ENCODE results near the gene PTPRG. TPM values are rescaled to one million over a fixed set of nuclear protein-coding genes. Genes with fewer than 3 reads are reported as not detected.

Gene PTPRG
- total RNA-seq, 1 experiment from 2014 or later = 0.73 TPM

DNA sequence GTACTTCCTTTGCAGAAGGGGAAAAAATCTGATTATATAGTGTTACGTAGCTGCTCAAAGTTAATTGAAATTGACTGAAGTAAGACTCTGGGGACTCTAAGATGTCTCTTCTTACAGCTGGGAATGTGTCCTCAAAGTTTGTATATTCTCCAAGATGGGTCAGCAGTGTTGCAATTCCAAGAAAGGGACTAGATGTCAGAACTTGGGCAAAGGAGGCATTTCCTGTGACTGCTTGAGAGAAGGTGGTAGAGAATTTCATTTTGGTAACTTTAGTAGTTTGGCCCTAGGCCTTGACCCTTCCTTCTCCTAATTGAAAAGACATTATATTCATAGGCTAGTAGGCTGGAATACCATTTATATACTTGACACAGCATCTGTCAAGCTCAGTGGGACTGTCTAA lies 33.9 kb downstream of the PTPRG start:
- Histone ChIP-seq H3K9ac (ENCODE audit: low read length) (no peak overlapping the region), H3K9me2 (replicated peaks; ENCODE audit: low read length) (no peaks in the 10 kb centered on the region), H3K9me3 (ENCODE audit: low read length) (no peaks in the 10 kb centered on the region; the same call in 1 of the 2 replicates), H2AFZ (ENCODE audit: low read length) (no peak overlapping the region), H3K4me3 (ENCODE audit: low read length) (no peak overlapping the region), H3K27ac (ENCODE audit: low read length) (no peak overlapping the region), H3K4me2 (ENCODE audit: low read length) (no peak overlapping the region), H3F3A (ENCODE audit: low read length, unreplicated experiment) (no peaks in the 10 kb centered on the region), H3K4me1 (ENCODE audit: insufficient read depth, low read length) (no peaks in the 10 kb centered on the region), H3K27me3 (ENCODE audit: low read length) (no peaks in the 10 kb centered on the region), H4K20me1 (ENCODE audit: low read length) (no peaks in the 10 kb centered on the region), H3K79me2 (ENCODE audit: low read length) (no peaks in the 10 kb centered on the region), H3K36me3 (ENCODE audit: low read depth, low read length) (no peaks in the 10 kb centered on the region)
- TF ChIP-seq, protein P1, sequence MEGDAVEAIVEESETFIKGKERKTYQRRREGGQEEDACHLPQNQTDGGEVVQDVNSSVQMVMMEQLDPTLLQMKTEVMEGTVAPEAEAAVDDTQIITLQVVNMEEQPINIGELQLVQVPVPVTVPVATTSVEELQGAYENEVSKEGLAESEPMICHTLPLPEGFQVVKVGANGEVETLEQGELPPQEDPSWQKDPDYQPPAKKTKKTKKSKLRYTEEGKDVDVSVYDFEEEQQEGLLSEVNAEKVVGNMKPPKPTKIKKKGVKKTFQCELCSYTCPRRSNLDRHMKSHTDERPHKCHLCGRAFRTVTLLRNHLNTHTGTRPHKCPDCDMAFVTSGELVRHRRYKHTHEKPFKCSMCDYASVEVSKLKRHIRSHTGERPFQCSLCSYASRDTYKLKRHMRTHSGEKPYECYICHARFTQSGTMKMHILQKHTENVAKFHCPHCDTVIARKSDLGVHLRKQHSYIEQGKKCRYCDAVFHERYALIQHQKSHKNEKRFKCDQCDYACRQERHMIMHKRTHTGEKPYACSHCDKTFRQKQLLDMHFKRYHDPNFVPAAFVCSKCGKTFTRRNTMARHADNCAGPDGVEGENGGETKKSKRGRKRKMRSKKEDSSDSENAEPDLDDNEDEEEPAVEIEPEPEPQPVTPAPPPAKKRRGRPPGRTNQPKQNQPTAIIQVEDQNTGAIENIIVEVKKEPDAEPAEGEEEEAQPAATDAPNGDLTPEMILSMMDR (conservative IDR thresholded peaks at IDR 0.05; ENCODE audit: low read depth, low read length) = no peak
- TF ChIP-seq EZH2phosphoT487 (IDR thresholded peaks at IDR 0.05; ENCODE audit: borderline replicate concordance, low read length) (no peak), EZH2 (IDR thresholded peaks at IDR 0.05; ENCODE audit: low read length, unreplicated experiment) (no peak)
- no TSS peak for BruUV-seq (replicated peaks)
- no peak for ATAC-seq
- POLR2A ChIA-PET (ENCODE audit: unreplicated experiment) = no interaction called here
- intact Hi-C loops (cut with micrococcal nuclease) = no loop called here
- no peak for DNase-seq
- CTCF ChIA-PET = no interaction called here

- CTCF ChIA-PET = no interaction called here
- H3K9ac ChIP-seq (ENCODE audit: low read length) = no peak overlapping the region
- no peak overlapping the region for H3K4me3 ChIP-seq (ENCODE audit: low read length)
- no peak overlapping the region for H3K27ac ChIP-seq (ENCODE audit: low read length)
- BruUV-seq (replicated peaks) = no TSS peak
- no peaks in the 10 kb centered on the region for H3K27me3 ChIP-seq (ENCODE audit: low read length)
- H3K9me2 ChIP-seq (replicated peaks; ENCODE audit: low read length) = no peaks in the 10 kb centered on the region
- DNase-seq (no peak), ATAC-seq (no peak)
- no peak overlapping the region for H2AFZ ChIP-seq (ENCODE audit: low read length)
- no peaks in the 10 kb centered on the region; the same call in 1 of the 2 replicates for H3K9me3 ChIP-seq (ENCODE audit: low read length)
- intact Hi-C loops (cut with micrococcal nuclease) = no loop called here
- no peaks in the 10 kb centered on the region for H3F3A ChIP-seq (ENCODE audit: low read length, unreplicated experiment)
- no peaks in the 10 kb centered on the region for H3K79me2 ChIP-seq (ENCODE audit: low read length)
- no peaks in the 10 kb centered on the region for H3K4me1 ChIP-seq (ENCODE audit: insufficient read depth, low read length)
- H3K4me2 ChIP-seq (ENCODE audit: low read length) = no peak overlapping the region
- no peaks in the 10 kb centered on the region for H3K36me3 ChIP-seq (ENCODE audit: low read depth, low read length)
- no peaks in the 10 kb centered on the region for H4K20me1 ChIP-seq (ENCODE audit: low read length)
- POLR2A ChIA-PET (ENCODE audit: unreplicated experiment) = no interaction called here
- no peak for TF ChIP-seq EZH2phosphoT487 (IDR thresholded peaks at IDR 0.05; ENCODE audit: borderline replicate concordance, low read length)
- TF ChIP-seq, protein P1 (conservative IDR thresholded peaks at IDR 0.05; ENCODE audit: low read depth, low read length) = no peak
- TF ChIP-seq EZH2 (IDR thresholded peaks at IDR 0.05; ENCODE audit: low read length, unreplicated experiment) = no peak
These were observed 34.5 kb downstream of the PTPRG start for GRCh38 chr3:61595826-61596225.

GRCh38 chr3:61597906-61598305 lies 36.5 kb downstream of the PTPRG start:
- POLR2A ChIA-PET (ENCODE audit: unreplicated experiment) = no interaction called here
- intact Hi-C loops (cut with micrococcal nuclease) = no loop called here
- no peaks in the 10 kb centered on the region for H4K20me1 ChIP-seq (ENCODE audit: low read length)

More at GRCh38 chr3:61597906-61598305, 36.5 kb downstream of the PTPRG start:
- Histone ChIP-seq H3K36me3 (ENCODE audit: low read depth, low read length) (no peaks in the 10 kb centered on the region), H3K9ac (ENCODE audit: low read length) (no peak overlapping the region), H3K9me3 (ENCODE audit: low read length) (no peaks in the 10 kb centered on the region; the same call in none of the 2 replicates), H3K79me2 (ENCODE audit: low read length) (no peaks in the 10 kb centered on the region), H2AFZ (ENCODE audit: low read length) (no peak overlapping the region), H3K27me3 (ENCODE audit: low read length) (no peaks in the 10 kb centered on the region), H3K27ac (ENCODE audit: low read length) (no peak overlapping the region), H3K4me2 (ENCODE audit: low read length) (no peak overlapping the region), H3K4me1 (ENCODE audit: insufficient read depth, low read length) (no peaks in the 10 kb centered on the region), H3K4me3 (ENCODE audit: low read length) (no peak overlapping the region), H3F3A (ENCODE audit: low read length, unreplicated experiment) (no peaks in the 10 kb centered on the region), H3K9me2 (replicated peaks; ENCODE audit: low read length) (no peaks in the 10 kb centered on the region)
- BruUV-seq (replicated peaks) = no TSS peak
- CTCF ChIA-PET = no interaction called here
- TF ChIP-seq EZH2 (IDR thresholded peaks at IDR 0.05; ENCODE audit: low read length, unreplicated experiment) (no peak), EZH2phosphoT487 (IDR thresholded peaks at IDR 0.05; ENCODE audit: borderline replicate concordance, low read length) (no peak)
- TF ChIP-seq, protein P1 (conservative IDR thresholded peaks at IDR 0.05; ENCODE audit: low read depth, low read length) = no peak
- ATAC-seq (no peak), DNase-seq (no peak)

All from PC-3 (cell line).